Measurements from ENCODE around the gene TTL.
"Not testable (repeated sequence)": the region's sequence is repeated elsewhere in the genome, so short reads cannot be mapped to it uniquely, and the experiment has no call there.

TTL gene

DNA sequence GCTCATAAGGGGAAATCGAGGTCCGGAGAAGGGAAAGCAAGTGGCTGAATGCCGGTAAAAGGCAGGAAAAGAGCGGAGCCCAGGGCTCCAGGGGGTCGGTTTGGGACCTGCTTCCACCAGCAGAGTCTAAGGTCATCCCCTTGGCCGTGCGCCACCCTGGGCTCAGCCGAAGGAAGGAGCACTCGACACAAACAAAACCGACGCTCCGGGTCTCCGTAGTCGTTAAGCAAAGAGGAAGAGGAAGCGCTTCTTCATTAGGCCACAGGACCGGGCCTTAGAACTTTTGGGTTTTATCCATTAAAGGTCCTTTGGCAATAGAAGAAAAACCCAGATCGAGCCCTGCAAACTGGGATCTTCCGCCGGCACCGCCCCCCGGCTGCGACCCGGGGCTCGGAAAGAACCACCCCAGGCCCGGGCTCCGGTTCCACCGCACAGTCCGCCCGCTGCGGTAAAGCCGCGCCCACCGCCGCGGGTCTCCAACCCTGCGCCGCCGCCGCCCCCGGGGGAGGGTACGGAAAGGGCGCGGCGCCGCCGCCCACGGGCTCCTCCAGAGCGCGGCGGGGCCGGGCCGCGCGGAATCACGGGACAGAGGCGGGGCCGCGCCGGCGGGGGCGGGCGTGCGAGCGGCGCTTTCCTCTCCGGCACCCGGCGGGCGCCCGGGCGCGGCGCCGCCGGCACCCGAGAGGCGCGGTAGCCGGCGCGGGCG is at the start of gene TTL:
TTL (plus strand) TSS at position 629 of the 706 bp plus-strand sequence. CDS start 189 bp downstream, outside the sequence.
- peak; percentile 53 for DNase-seq (ENCODE audit: low read depth)

DNA sequence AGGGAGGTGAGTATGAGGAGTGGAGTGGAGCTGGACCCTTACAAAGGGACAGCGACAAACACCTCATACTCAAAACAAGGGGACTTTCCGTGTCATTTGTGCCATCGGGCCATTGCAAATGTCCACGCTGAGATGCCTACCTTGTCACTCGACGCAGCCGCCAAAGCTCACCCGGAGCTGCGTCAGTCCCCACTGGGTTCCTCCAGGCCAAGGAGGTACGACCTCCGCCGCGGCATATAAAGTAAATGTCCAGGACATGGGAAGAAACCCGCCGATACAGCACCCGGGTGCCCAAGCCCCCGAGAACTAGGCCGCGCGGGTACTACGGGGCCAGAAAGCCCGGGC is 49.6 kb upstream of the TTL start:
- DNase-seq (ENCODE audit: low read depth) = not testable (repeated sequence)

DNA sequence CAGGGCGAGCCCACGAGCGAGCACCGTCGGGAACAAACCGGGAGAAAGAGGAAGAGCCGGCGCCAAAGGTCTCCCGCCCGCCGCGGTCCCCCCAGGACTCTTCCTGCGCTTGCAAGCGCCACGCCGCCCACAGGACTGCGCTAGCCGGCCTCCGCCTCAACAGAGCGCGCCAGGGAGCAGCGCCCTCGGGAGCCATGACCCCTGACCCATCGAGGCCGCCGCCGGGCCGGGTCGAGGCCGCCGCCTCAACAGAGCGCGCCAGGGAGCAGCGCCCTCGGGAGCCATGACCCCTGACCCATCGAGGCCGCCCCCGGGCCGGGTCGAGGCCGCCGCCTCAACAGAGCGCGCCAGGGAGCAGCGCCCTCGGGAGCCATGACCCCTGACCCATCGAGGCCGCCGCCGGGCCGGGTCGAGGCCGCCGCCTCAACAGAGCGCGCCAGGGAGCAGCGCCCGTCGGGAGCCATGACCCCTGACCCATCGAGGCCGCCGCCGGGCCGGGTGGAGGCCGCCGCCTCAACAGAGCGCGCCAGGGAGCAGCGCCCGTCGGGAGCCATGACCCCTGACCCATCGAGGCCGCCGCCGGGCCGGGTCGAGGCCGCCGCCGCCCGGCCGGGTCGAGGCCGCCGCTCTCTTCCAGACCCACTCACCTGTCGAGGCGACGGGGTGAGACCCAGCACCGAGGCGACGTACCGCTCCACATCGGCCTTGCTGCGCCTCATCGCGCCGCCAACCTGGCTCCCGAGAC is 49.0 kb upstream of the TTL start:
- DNase-seq (ENCODE audit: low read depth) = peak; percentile 16

DNA sequence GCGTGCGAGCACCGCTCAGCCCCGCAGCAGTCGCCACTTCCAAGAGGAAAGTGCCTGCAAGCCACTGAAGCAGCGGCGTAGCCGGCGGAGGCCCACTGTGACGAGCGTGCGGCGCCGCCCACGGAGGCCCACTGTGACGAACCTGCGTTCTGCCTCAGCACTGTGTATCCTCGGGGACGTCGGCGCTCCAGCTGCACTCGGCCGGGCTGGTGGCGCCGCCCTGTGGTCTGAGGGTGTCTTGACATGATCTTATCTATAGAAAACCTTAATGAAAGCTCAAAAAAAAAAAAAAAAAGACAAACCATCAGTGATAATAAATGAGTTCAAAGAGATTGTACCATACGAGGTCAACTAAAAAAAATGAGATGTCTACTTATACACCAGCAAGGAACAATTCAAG is 48.5 kb upstream of the TTL start, which contains the start of gene RGPD8:
RGPD8 (minus strand) TSS at position 166 of the 400 bp plus-strand sequence. CDS start 192 bp downstream, outside the sequence.
- peak; percentile 57 for DNase-seq (ENCODE audit: low read depth)

DNA sequence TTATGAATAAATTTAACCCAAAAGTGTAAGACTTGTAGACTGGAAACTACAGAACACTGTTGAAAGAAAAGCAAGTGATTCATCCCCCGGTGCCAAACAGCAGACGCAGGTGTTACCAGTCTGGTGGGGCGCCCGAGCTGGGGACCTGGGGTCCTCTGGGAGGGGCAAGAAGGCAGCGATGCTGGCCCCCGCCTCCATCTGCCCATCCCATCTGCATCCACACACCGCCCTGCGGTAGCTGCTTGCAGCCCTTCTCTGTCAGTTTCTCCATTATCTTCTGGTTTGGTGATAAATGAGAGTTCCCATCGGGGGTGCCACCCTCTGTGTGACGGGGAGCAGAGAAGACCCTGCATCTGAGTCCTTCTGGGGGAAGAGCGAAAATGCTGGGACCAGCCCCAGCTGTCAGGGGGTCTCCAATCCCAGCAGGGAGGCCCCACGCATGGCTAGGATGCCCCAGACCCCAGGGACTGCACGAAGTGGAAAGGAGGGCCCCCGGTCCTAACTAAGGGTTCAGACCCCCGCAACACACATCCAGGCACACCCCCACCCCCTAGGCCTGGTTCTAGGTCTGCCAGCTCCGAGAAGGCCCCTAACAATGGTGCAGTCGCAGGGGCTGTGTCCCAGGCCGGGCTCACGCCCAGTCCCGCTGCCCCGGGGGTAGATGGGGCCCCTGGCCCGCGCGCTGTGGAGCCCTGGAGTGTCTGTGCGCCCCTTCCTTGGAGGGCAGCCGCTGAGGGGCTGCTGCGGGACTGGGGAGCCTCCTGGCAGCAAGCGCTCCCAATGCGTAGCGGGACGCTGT is 47.8 kb upstream of the TTL start:
- no peak for DNase-seq (ENCODE audit: low read depth)

DNA sequence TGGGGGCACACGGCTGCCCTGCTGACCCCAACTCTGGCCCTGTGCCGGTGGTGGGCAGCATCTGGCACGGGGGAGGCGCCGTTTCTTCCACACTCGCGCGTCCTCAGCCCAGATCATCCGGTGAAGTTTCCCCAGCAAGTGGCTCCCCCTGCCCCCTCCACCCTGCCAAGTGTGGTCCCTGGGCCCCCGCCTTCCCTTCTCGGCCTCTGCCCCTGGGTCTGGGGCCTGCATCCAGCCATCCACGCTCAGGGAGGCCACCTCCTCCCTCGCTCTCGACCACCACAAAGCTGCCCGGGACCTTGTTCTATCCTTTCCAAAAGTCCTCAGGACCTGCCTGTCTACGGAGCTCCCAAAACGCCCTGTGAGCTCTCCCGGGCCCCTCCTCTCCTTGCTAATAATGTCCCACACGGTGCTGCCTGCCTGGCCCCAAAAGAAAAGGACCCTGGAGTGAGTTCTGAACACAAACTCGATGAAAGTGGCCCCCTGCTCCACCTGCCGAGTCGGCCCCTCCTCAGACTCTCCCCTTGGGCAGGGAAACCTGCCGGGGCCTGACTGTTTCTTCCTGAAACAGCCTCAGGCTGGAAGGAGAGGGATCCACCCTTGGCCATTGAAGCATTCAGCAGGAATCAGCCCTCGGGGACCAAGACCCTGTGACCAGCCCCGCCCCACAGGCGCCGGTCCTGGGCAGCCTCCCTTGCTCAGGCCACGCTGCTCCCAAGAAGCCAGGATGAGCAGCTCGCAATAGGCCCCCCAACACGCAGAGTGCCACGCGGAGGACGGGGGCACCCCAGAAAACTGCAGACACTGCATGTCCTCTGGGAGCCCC is 46.9 kb upstream of the TTL start:
- not testable (repeated sequence) for DNase-seq (ENCODE audit: low read depth)

DNA sequence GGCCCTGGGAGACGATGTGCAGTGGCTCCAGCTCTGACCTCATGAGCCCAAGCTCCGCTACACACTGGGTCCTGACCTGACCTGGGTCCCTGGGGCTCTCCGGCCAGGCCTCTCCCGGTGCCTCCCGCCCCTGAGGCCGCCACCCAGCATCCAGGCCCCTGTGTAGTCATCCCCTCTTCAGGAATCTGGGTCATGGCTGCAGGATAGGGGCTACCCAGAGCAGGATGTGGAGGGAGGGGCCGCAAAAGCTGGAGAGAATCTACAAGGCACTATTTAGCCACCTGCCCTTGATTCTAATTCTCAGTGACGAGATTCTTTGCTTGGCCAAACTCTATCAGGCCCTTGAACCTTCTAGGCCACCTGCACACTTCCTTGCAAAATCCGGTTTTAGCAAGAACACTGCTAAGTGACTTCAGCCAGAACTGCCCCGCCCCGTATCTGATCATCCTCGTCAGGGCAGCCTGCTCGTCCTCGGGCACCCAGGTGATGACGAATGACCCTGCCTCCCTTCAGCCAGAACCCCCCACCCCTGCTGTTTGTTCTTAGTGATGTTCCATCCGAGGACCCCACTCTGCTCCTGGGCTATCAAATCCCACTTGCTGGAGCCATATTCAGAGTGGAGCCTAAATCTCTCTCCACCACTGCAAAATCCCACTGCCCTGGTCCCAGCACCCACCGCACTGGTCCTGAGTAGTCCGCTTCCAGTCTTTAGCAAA is 46.1 kb upstream of the TTL start:
- not testable (repeated sequence) for DNase-seq (ENCODE audit: low read depth)

DNA sequence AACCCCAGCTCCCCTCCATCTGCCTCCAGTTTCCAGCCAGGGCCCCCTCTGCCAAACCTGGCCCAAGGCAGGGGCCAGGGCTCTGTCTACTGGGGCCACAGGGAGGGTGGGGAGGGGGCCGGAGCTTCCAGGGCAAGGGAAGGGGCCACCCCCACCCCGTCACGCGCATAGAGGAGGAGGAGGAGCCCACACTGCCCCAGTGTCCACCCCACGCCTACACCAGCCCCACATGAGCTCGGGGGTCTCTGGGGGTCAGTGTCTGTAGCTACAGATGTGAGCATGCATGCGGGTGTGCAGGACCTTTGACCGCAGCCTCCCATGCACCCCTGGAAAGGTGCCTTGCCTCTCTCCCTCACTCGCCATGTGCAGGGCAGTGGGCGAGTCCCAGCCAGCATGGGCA is 45.0 kb upstream of the TTL start:
- DNase-seq (ENCODE audit: low read depth) = not testable (repeated sequence)

DNA sequence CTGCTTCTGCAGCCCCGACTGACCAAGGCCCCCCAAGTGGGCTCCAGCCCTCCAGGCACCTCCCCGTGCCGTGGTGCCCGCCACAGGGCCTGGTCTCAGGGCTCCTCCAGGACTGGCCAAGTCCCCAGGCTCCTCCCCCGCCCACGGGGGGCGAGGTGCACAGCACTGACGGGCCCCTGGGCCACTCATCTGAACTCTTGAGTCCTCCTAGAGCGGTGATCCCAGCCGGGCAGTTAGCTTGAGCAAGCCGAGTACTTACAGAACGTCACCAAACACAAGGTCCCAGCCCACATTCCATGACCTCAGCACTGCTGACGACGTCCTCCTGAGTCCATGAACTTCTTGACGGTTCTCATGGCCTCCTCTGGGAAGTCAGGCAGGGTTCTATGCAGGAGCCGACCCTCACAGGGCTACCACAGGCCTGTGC is 44.5 kb upstream of the TTL start:
- DNase-seq (ENCODE audit: low read depth) = not testable (repeated sequence)

DNA sequence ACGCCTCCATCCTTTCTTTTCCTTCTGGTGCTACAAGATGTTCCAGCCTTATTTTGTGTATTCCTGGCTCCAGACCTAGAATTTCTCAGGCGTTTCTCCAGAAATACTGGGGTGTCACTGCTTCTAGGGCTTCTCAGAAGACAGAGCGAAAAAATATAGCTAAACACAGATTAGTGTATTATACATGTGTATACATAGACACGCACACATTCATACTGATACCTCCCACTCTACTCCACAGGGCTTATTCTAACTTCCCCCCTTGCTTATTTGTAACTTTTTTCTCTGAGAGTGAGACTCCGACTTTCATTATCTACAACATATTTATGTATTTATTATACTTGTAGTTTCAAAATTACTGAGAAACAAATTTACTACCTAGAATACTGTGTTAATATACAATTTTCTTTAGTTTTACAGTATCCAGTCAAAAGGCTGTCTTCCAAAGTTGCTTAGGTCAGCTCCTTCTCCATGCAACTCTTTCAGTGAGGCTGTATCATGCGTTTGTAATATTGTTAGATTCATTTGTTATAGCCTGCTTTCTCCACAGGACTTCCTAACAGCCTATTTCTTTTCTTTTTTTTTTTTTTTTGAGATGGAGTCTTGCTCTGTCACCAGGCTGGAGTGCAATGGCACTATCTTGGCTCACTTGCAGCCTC is 43.2 kb upstream of the TTL start:
- DNase-seq (ENCODE audit: low read depth) = not testable (repeated sequence)

DNA sequence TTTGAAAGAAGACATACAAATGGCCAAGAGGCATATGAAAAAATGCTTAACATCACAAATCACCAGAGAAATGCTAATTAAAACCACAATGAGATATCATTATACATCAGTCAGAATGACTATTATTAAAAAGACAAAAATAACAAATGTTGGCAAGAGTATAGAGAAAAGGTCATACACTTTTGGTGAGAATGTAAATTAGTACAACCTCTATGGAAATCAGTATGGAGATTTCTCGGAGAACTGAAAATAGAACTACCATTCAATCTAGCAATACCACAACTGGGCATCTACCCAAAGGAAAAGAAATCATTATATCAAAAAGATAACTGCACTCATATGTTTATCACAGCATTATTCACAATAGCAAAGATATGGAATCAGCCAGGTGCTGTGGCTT is 37.7 kb upstream of the TTL start:
- not testable (repeated sequence) for DNase-seq (ENCODE audit: low read depth)

DNA sequence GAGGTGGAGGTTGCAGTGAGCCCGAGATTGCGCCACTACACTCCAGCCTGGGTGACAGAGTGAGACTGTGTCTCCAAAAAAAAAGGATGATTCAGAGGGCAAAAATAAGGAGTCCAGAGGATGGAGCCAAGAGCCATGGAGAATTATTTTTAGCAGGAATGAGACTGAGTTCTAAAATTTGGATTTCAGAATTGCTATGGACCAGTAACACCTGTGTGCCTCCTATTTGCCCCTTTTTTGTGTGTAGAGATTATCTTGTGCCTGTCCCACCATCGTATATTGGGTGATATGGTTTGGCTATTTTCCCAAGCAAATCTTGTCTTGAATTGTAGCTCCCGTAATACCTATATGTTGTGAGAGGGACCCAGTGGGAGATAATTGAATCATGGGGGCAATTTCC is 32.1 kb upstream of the TTL start:
- no peak for DNase-seq (ENCODE audit: low read depth)

DNA sequence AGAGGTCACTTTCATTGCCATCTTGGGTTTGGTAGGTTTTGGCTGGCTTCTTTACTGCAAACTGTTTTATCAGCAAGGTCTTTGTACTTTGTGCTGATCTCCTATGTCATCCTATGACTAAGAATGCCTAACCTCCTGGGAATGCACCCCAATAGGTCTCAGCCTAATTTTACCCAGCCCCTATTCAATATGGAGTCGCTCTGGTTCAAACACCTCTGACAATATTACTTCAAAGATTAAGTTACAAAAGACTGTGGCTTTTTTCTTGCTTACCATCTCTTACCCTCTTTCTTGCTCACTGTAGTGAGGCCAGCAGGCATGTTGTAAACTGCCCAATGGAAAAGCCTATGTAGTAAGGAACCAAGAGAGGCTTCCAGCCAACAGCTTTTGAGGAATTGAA is 30.6 kb upstream of the TTL start:
- no peak for DNase-seq (ENCODE audit: low read depth)

DNA sequence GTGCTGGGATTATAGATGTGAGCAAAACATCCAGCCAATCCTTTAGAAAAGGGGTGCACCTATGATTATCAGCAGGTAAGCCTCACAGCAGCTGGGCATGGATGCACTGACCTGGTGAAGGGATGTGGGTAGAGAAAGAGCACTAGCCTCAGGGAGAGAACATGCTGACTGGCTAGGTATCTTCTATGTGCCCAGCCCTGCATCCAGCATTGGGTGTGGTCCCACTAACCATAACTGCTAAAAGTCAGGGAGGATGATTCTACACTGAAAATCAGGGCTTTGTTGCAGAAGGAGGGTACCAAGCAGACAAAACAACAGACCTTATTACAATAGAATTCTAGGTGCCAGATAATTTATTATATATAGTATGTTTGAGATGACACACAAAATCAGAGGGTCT is 27.4 kb upstream of the TTL start:
- no peak for DNase-seq (ENCODE audit: low read depth)

DNA sequence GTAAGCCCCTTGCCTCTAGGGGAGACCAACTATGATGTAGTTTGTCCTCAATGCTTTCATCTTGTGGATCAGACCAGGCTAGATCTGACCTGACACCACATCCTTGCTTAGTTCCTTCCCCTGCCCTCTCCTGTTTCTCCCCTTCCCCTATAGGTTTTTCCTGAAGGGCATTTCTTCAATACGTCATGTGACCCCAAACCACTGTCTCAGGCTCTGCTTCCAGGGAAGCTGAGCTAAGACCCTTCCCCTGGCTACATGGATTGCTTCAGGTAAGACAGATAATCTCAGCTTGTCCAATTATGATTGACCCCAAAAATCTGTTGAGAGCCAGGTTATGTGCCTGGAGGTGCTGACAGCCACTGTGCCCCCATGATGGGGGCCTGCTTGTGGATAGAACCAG is 22.6 kb upstream of the TTL start:
- DNase-seq (ENCODE audit: low read depth) = no peak

DNA sequence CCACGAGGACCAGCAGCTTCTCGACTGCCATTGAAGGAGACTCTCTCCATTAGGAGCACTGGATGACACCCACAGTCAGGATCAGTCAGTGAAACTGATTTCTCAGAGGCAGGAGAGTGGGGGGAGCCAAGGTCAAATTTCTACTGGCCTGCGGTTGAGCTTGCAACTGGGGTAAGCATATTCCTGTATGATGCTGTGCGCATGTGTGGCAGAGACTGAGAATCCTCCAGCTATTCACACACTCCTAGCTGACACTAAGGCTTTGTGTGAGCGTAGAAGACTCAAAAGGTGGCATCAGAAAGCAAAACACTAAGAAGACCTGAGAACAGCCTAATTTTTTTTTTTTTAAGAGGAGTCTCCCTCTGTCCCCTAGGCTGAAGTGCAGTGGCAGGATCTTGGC is 19.8 kb upstream of the TTL start:
- DNase-seq (ENCODE audit: low read depth) = no peak

DNA sequence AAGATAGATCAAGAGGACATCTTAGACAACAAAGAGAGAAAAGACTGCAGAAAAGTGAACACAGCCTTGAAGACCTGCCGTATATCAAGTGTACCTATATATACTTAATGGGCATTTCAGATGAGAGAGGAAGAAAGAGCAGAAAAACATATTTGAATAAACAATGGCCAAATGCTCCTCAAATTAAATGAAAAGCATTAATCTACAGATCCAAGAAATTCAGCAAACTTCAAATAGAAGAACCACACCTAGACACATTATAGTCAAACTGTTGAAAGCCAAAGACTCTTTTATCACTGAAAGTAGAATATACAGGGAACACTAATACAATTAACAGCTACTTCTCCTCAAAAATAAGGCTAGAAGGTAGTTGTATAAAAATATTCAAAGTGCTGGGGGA is 18.7 kb upstream of the TTL start:
- no peak for DNase-seq (ENCODE audit: low read depth)

DNA sequence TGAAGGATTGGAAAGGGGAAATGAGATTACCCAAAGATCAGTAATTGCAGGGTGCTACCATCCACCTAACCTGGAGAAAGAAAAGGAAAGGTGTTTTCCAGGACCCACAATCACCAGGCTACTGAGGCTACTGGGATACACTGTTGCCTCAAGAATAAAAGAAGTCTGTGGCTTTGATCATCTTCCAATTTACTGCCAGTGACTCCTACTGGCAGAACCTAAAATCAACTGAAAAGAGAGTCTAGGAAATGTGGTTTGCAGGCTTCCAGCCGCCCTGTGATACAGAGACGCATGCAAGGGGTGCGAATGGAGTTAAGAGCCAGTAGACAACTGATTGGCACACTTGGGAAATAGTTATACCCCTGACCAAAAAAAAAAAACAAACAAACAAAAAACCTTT is 16.6 kb upstream of the TTL start:
- DNase-seq (ENCODE audit: low read depth) = peak; percentile 44

DNA sequence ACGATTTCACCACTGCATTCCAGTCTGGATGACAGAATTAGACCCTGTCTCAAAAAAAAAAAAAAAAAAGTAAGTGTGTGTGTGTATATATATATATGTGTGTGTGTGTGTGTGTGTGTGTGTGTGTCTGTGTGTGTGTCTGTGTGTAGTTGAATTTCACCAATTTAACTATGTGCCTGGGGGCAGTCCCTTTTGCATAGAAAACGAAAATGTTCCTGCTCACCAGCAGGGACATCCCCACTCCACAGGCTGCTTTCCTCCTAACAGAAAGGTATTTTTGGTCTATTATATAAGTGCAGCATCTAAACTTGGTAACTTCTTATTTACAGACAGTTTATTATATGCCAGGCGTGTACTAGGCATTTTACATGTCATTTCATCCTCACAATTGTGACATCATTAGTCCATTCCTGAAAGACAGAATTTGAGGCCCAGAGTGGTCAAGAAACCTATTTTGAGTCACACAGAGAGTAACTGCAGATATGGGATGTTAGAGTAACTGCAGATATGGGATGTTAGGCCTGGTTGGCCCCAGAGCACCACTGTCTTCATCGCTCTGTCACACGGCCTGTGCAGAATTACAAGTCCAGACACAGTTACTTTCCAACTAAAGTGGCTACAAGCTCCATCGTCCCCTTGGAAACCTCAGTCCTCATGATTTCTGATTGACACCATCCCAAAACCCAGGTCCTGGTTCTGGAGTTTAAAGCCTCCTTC is 9.3 kb upstream of the TTL start:
- DNase-seq (ENCODE audit: low read depth) = no peak
